Measurements from ENCODE around the gene EYA4.
"Not testable (repeated sequence)": the region's sequence is repeated elsewhere in the genome, so short reads cannot be mapped to it uniquely, and the experiment has no call there.

Gene EYA4

DNA sequence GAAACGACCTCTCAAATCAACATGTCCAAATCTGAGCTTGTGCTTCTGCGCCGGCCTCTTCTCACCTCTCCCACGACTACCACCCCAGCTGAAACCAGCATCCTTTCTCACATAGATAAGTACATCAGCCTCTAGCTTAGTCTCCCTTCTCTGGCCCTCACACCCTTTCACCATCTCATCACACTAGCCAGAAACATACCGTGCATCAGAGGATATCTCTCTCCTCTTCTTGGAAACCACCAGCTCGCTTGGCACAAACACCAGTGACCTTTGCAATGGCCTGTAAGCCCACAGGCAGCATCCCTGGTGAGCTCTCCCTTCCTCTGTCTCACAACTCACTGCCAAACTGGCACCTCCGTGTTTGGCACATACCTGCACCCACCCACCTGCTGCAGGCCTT is 291.8 kb downstream of the EYA4 start:
- Mint-ChIP-seq H3K36me3 (ENCODE audit: low read depth) (no peaks in the 10 kb centered on the region), H3K27me3 (peaks cover 26% of the 10 kb centered on the region), H3K4me1 (ENCODE audit: low read depth) (no peaks in the 10 kb centered on the region), H3K27ac (no peak overlapping the region), H3K9me3 (no peaks in the 10 kb centered on the region), H3K4me3 (no peak overlapping the region)
- DNase-seq, result no peak

DNA sequence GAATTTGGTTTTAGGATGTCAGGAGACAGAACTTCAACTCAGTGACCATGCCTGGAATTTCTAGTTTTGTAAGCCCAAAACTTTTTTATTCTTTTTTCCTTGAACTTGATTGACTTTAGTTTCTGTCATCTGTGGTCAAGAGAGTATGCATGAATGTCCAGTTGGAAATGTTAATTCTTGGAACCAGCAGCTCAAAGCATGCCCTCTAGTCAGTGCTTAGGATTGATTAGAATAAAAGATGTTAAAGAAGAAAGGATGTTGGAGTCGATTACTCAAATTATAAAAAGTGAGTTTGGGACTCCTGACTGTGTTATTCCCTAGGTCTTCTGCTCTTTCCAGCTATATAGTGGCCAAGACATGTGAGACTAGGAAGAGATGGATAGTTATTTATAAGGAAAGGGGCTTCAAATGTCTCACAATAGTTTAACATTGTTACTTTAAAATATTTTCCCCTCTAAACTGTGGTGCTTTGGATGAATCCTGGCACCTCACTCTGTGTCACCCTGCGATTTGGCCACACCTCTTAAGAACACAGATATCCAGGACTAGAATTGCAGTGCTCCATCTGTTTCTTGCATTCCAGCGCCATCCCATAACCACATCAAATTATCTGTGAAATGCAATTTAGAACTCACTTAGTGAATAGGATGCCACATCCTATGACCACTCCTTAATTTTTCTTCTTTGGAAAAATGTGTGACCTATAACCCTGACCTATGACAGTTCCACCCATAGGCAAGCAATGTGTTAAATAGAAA is 298.5 kb downstream of the EYA4 start:
- no peaks in the 10 kb centered on the region for H3K36me3 Mint-ChIP-seq (ENCODE audit: low read depth)
- no peaks in the 10 kb centered on the region for H3K4me1 Mint-ChIP-seq (ENCODE audit: low read depth)
- peaks cover 44% of the 10 kb centered on the region for H3K27me3 Mint-ChIP-seq
- no peaks in the 10 kb centered on the region for H3K9me3 Mint-ChIP-seq
- DNase-seq, result no peak
- H3K4me3 Mint-ChIP-seq, result no peak overlapping the region
- H3K27ac Mint-ChIP-seq, result no peak overlapping the region

DNA sequence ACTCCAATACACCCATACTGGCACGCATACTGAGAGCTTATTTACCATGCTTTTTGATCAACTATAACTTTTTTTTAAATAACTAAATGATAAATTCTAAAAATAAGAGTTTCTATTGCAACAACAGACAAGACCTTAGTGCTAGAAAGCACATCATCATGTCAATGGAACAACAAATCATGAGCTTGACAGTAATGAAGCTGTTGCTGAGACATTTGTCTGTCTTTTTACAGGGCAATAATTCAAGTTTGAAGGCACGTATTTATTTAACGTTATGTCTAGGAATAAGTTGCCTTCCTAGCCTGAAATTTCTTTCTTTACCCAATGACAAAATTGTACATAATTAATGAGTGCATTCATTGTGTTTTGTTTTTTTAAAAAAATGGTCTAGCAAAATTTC is 299.2 kb downstream of the EYA4 start:
- Mint-ChIP-seq H3K4me1 (ENCODE audit: low read depth) (no peaks in the 10 kb centered on the region), H3K27ac (no peak overlapping the region), H3K4me3 (no peak overlapping the region), H3K9me3 (no peaks in the 10 kb centered on the region), H3K27me3 (peaks cover 44% of the 10 kb centered on the region), H3K36me3 (ENCODE audit: low read depth) (no peaks in the 10 kb centered on the region)
- no peak for DNase-seq

DNA sequence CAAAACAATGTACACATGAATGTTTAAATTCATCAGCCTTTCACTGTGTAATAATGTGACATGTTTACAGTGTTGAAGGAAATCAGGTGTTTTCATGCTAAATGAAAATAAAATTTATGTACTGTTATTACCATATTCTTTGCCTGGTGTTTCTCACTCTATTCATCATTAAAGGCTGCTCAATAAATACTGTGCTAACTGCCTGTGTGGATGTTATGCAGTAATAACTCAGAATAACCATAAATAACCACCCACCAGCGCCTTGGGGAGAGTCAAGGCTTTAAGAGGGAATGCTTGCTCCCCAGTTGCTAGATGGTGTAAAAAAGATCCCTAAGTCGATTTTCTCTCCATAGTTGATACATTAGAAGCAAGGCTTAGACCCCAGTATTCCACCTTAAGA is 299.9 kb downstream of the EYA4 start:
- H3K27ac Mint-ChIP-seq, result no peak overlapping the region
- no peaks in the 10 kb centered on the region for H3K36me3 Mint-ChIP-seq (ENCODE audit: low read depth)
- peaks cover 44% of the 10 kb centered on the region for H3K27me3 Mint-ChIP-seq
- no peak overlapping the region for H3K4me3 Mint-ChIP-seq
- no peaks in the 10 kb centered on the region for H3K9me3 Mint-ChIP-seq
- no peaks in the 10 kb centered on the region for H3K4me1 Mint-ChIP-seq (ENCODE audit: low read depth)
- no peak for DNase-seq

DNA sequence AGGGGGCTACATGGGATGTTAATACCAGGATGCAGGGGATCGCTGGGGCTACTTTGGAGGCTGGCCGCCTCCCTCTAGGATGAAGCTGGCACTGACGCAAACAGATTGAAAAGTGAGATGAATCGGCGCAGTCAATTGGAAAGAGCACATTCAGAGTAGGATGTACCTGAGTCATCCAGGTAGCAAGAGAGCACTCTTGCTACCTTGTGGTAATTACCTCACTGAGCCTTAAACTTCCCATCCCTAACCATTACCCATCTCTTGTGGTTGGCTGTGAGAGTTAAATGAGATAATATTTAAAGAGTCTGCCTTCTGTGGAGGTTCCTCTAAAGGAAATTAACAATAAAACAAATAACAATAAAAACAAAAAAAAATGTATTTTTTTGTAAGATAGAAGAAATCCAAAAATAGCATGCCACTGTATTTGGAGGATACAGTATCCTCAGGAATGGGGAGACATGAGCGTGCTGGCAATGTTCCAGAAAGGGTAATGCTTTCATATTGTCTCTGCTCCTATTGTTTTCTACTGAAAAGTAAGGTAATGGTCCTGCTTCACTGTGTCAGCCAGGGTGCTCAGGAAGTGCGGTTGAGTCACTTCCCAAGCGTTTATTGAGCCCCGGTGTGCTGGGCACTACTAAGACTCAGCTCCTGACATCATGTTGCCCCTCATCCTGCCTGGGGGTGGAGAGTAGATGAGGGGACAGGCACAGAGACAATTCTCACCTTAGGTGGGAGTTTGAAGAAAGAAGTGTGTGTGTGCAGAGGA is 301.1 kb downstream of the EYA4 start:
- DNase-seq, result no peak
- H3K36me3 Mint-ChIP-seq (ENCODE audit: low read depth), result no peaks in the 10 kb centered on the region
- no peak overlapping the region for H3K27ac Mint-ChIP-seq
- no peak overlapping the region for H3K4me3 Mint-ChIP-seq
- H3K27me3 Mint-ChIP-seq, result peaks cover 44% of the 10 kb centered on the region
- no peaks in the 10 kb centered on the region for H3K4me1 Mint-ChIP-seq (ENCODE audit: low read depth)
- H3K9me3 Mint-ChIP-seq, result no peaks in the 10 kb centered on the region

- Mint-ChIP-seq H3K9me3 (no peaks in the 10 kb centered on the region), H3K27ac (no peak overlapping the region), H3K4me3 (no peak overlapping the region), H3K4me1 (ENCODE audit: low read depth) (no peaks in the 10 kb centered on the region), H3K36me3 (ENCODE audit: low read depth) (no peaks in the 10 kb centered on the region), H3K27me3 (peaks cover 36% of the 10 kb centered on the region)
- no peak for DNase-seq
Measured at GRCh38 chr6:133544419-133544818, 303.3 kb downstream of the EYA4 start.

GRCh38 chr6:133546098-133546497 is 304.9 kb downstream of the EYA4 start:
- H3K9me3 Mint-ChIP-seq, result no peaks in the 10 kb centered on the region
- H3K4me1 Mint-ChIP-seq (ENCODE audit: low read depth), result no peaks in the 10 kb centered on the region
- H3K27me3 Mint-ChIP-seq, result peaks cover 41% of the 10 kb centered on the region
- no peak overlapping the region for H3K27ac Mint-ChIP-seq
- no peaks in the 10 kb centered on the region for H3K36me3 Mint-ChIP-seq (ENCODE audit: low read depth)
- no peak overlapping the region for H3K4me3 Mint-ChIP-seq
- no peak for DNase-seq

- H3K4me1 Mint-ChIP-seq (ENCODE audit: low read depth), result no peaks in the 10 kb centered on the region
- H3K27me3 Mint-ChIP-seq, result peaks cover 31% of the 10 kb centered on the region
- H3K4me3 Mint-ChIP-seq, result no peak overlapping the region
- H3K36me3 Mint-ChIP-seq (ENCODE audit: low read depth), result no peaks in the 10 kb centered on the region
- H3K27ac Mint-ChIP-seq, result no peak overlapping the region
- no peaks in the 10 kb centered on the region for H3K9me3 Mint-ChIP-seq
- no peak for DNase-seq
Measured at GRCh38 chr6:133547136-133547535, 306.0 kb downstream of the EYA4 start.

- Mint-ChIP-seq H3K27me3 (peaks cover 19% of the 10 kb centered on the region), H3K9me3 (no peaks in the 10 kb centered on the region), H3K36me3 (ENCODE audit: low read depth) (no peaks in the 10 kb centered on the region), H3K27ac (no peak overlapping the region), H3K4me1 (ENCODE audit: low read depth) (no peaks in the 10 kb centered on the region), H3K4me3 (no peak overlapping the region)
- no peak for DNase-seq
Measured at GRCh38 chr6:133548423-133549159, 307.4 kb downstream of the EYA4 start.

DNA sequence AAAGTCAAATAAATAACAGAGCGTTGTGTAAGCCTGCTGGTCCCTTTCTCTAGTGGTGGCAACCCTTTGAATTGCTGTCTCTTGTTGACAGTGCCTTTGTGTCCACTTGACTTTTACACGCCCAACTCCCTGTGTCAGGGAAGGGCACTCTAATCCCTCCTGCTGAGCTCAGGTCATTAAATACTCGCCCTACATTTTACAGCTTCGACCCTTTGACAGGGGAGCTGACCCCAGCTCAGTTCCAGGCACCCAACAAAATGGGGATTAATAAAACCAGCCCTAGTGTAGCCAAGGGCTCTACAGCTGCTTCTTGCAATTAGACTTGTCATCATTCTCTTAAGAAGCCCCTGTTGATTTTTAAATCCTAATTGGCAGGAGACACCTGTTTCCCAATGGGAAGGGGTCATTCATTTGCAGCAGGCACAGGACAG is 308.2 kb downstream of the EYA4 start:
- Mint-ChIP-seq H3K4me3 (no peak overlapping the region), H3K4me1 (ENCODE audit: low read depth) (no peaks in the 10 kb centered on the region), H3K27ac (no peak overlapping the region), H3K9me3 (no peaks in the 10 kb centered on the region), H3K27me3 (peaks cover 15% of the 10 kb centered on the region), H3K36me3 (ENCODE audit: low read depth) (no peaks in the 10 kb centered on the region)
- no peak for DNase-seq

DNA sequence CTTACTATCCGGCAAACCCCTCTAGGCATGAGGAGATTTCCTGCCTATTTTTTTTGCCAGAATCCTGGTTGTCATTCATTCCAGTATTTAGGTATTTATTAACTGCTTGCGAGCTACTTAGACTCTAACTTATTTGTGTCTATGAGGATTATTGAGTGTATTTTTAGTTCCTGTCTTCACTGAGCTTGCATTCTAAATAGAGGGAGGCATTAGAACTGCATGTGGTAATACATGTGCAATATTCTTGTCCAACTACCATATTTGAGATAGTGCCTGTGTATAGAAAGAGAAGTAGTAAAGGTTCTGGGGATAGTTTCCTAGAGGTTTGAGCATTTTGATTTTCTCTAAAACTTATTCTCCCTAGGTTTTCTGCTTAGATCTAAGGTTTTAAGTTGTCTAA is 308.9 kb downstream of the EYA4 start:
- peaks cover 14% of the 10 kb centered on the region for H3K27me3 Mint-ChIP-seq
- H3K4me3 Mint-ChIP-seq, result no peak overlapping the region
- H3K27ac Mint-ChIP-seq, result no peak overlapping the region
- no peaks in the 10 kb centered on the region for H3K9me3 Mint-ChIP-seq
- H3K36me3 Mint-ChIP-seq (ENCODE audit: low read depth), result no peaks in the 10 kb centered on the region
- DNase-seq, result no peak
- H3K4me1 Mint-ChIP-seq (ENCODE audit: low read depth), result no peaks in the 10 kb centered on the region

DNA sequence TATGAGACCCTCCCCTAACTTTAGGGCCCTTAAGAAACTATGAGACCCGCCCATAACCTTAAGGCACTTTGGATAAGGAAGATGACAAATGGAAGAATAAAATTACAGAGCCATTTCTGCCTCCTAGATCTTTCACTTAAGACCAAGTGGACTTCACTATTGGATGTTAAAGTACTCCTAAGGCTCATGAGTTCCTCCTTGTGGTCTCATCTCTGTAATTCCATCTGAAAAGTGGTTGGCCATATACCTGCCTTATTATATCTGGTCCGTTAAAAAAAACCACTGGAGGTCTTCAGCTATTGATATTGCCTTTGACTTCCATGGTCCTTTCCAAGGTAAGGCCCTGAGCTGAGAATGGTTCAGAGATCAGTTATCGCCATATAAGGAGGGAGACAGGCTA is 310.3 kb downstream of the EYA4 start:
- no peak for DNase-seq

GRCh38 chr6:133551847-133552341 is 310.7 kb downstream of the EYA4 start:
- no peaks in the 10 kb centered on the region for H3K36me3 Mint-ChIP-seq (ENCODE audit: low read depth)
- H3K27me3 Mint-ChIP-seq, result peaks cover 14% of the 10 kb centered on the region
- no peak overlapping the region for H3K27ac Mint-ChIP-seq
- no peaks in the 10 kb centered on the region for H3K9me3 Mint-ChIP-seq
- no peak overlapping the region for H3K4me3 Mint-ChIP-seq
- H3K4me1 Mint-ChIP-seq (ENCODE audit: low read depth), result no peaks in the 10 kb centered on the region
- no peak for DNase-seq

More for the DNA sequence above, 310.3 kb downstream of the EYA4 start:
- no peaks in the 10 kb centered on the region for H3K4me1 Mint-ChIP-seq (ENCODE audit: low read depth)
- H3K9me3 Mint-ChIP-seq, result no peaks in the 10 kb centered on the region
- H3K4me3 Mint-ChIP-seq, result no peak overlapping the region
- H3K27me3 Mint-ChIP-seq, result peaks cover 14% of the 10 kb centered on the region
- H3K36me3 Mint-ChIP-seq (ENCODE audit: low read depth), result no peaks in the 10 kb centered on the region
- no peak overlapping the region for H3K27ac Mint-ChIP-seq

DNA sequence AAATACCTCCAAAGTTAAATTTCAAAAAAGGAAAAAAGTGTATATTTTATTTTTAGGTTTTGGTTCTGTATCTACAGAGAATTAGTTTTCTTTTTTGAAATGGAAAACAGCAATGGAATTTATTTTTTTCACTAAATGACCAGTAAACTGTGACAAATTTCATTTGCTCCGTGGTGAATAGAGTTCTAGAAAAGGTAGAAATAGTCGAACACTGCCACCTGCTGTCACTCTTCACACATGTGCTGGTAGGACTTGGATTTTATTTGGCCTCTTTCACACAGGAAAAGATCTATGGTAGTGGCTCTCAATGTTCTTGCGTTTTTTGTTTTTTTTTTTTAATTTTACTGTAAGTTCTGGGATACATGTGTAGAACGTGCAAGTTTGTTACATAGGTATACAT is 312.5 kb downstream of the EYA4 start:
- Mint-ChIP-seq H3K27ac (no peak overlapping the region), H3K27me3 (peaks cover 12% of the 10 kb centered on the region), H3K9me3 (no peaks in the 10 kb centered on the region), H3K36me3 (ENCODE audit: low read depth) (no peaks in the 10 kb centered on the region), H3K4me1 (ENCODE audit: low read depth) (no peaks in the 10 kb centered on the region), H3K4me3 (no peak overlapping the region)
- DNase-seq, result no peak

DNA sequence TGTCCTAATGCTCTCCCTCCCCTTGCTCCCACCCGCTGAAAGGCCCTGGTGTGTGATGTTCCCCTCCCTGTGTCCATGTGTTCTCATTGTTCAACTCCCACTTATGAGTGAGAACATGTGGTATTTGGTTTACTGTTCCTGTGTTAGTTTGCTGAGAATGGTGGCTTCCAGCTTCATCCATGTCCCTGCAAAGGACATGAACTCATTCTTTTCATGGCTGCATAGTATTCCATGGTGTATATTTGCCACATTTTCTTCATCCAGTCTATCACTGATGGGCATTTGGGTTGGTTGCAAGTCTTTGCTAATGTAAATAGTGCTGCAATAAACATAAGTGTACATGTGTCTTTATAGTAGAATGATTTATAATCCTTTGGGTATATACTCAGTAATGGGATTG is 313.0 kb downstream of the EYA4 start:
- H3K4me3 Mint-ChIP-seq; H3K9me3 Mint-ChIP-seq; H3K4me1 Mint-ChIP-seq (ENCODE audit: low read depth); H3K27ac Mint-ChIP-seq; H3K36me3 Mint-ChIP-seq (ENCODE audit: low read depth); H3K27me3 Mint-ChIP-seq; DNase-seq: not testable (repeated sequence)

Data from activated T-cell treated with anti-CD3 and anti-CD28 coated beads, Interleukin-2, amount 50 U/mL, for 24 hours (primary cell).